Measurements from ENCODE around the gene CERS3.
"Not testable (repeated sequence)": the region's sequence is repeated elsewhere in the genome, so short reads cannot be mapped to it uniquely, and the experiment has no call there.

CERS3 gene

GRCh38 chr15:100472736-100473135, 56.0 kb downstream of the CERS3 start:
- Mint-ChIP-seq H3K4me1 (ENCODE audit: low read depth) (no peaks in the 10 kb centered on the region), H3K9me3 (peaks cover 9% of the 10 kb centered on the region), H3K27ac (no peak overlapping the region), H3K27me3 (peaks cover 12% of the 10 kb centered on the region), H3K36me3 (ENCODE audit: low read depth) (no peaks in the 10 kb centered on the region), H3K4me3 (no peak overlapping the region)
- intact Hi-C loops (cut with micrococcal nuclease) = no loop called here

DNA sequence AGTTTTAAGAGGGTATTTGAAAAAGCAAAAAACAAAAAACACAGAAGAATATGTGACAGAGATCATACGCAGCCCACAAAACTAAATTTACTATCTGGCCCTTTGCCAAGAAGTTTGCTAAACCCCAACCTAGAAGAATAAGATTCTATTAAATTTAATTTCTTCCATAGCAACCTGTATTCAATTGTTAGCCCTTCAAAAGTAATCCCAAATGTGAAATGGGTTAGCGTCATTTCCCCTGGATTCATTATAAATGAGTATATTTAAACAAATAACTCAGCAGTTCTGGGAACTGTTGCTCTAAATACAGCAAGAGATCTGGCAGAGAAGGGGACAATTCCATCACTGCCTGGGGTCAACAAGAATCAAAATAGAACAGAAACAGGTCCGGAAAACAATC, 56.8 kb downstream of the CERS3 start:
- Mint-ChIP-seq H3K4me1 (ENCODE audit: low read depth) (no peaks in the 10 kb centered on the region), H3K27me3 (peaks cover 12% of the 10 kb centered on the region), H3K27ac (no peak overlapping the region), H3K4me3 (no peak overlapping the region), H3K9me3 (peaks cover 1% of the 10 kb centered on the region), H3K36me3 (ENCODE audit: low read depth) (no peaks in the 10 kb centered on the region)
- intact Hi-C loops (cut with micrococcal nuclease) = no loop called here

- intact Hi-C loops (cut with micrococcal nuclease) = no loop called here
- no peak overlapping the region for H3K4me3 Mint-ChIP-seq
- H3K36me3 Mint-ChIP-seq (ENCODE audit: low read depth) = no peaks in the 10 kb centered on the region
- H3K9me3 Mint-ChIP-seq = no peaks in the 10 kb centered on the region
- no peak overlapping the region for H3K27ac Mint-ChIP-seq
- peaks cover 9% of the 10 kb centered on the region for H3K27me3 Mint-ChIP-seq
- peaks cover 5% of the 10 kb centered on the region for H3K4me1 Mint-ChIP-seq (ENCODE audit: low read depth)
Measured at GRCh38 chr15:100468285-100468684, 60.5 kb downstream of the CERS3 start.

DNA sequence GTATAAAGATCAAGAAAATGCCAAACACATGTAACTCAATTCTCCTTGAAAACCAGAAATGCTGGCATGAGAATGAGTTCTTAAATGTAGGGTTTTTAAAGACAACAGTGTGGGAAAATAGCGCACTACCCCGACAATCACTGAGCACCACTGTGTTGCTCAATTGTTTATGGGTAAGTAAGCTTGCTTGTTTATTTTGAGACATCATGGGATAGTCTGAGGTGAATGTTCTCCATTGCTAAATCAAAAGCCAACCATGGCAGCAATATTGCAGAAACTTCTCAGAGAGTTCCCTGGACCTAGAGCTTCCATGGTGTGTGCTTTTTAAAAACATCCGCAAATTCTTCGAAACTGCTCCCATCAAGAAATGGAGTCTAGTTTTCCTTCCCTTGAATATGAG, 62.7 kb downstream of the CERS3 start:
- no peaks in the 10 kb centered on the region for H3K36me3 Mint-ChIP-seq (ENCODE audit: low read depth)
- H3K4me3 Mint-ChIP-seq = no peak overlapping the region
- H3K4me1 Mint-ChIP-seq (ENCODE audit: low read depth) = peaks cover 5% of the 10 kb centered on the region
- H3K9me3 Mint-ChIP-seq = peaks cover 1% of the 10 kb centered on the region
- H3K27me3 Mint-ChIP-seq = peaks cover 8% of the 10 kb centered on the region
- H3K27ac Mint-ChIP-seq = no peak overlapping the region
- intact Hi-C loops (cut with micrococcal nuclease) = no loop called here

- no peak overlapping the region for H3K27ac Mint-ChIP-seq
- H3K27me3 Mint-ChIP-seq = peaks cover under 1% of the 10 kb centered on the region
- H3K4me3 Mint-ChIP-seq = no peak overlapping the region
- H3K36me3 Mint-ChIP-seq (ENCODE audit: low read depth) = no peaks in the 10 kb centered on the region
- H3K4me1 Mint-ChIP-seq (ENCODE audit: low read depth) = peaks cover 5% of the 10 kb centered on the region
- peaks cover 12% of the 10 kb centered on the region for H3K9me3 Mint-ChIP-seq
- intact Hi-C loops (cut with micrococcal nuclease) = no loop called here
Measured at GRCh38 chr15:100464888-100465287, 63.9 kb downstream of the CERS3 start.

GRCh38 chr15:100464256-100464655, 64.5 kb downstream of the CERS3 start:
- H3K9me3 Mint-ChIP-seq = peaks cover 12% of the 10 kb centered on the region
- no peak overlapping the region for H3K27ac Mint-ChIP-seq
- intact Hi-C loops (cut with micrococcal nuclease) = no loop called here
- H3K36me3 Mint-ChIP-seq (ENCODE audit: low read depth) = no peaks in the 10 kb centered on the region
- no peaks in the 10 kb centered on the region for H3K27me3 Mint-ChIP-seq
- peaks cover 5% of the 10 kb centered on the region for H3K4me1 Mint-ChIP-seq (ENCODE audit: low read depth)
- H3K4me3 Mint-ChIP-seq = no peak overlapping the region

DNA sequence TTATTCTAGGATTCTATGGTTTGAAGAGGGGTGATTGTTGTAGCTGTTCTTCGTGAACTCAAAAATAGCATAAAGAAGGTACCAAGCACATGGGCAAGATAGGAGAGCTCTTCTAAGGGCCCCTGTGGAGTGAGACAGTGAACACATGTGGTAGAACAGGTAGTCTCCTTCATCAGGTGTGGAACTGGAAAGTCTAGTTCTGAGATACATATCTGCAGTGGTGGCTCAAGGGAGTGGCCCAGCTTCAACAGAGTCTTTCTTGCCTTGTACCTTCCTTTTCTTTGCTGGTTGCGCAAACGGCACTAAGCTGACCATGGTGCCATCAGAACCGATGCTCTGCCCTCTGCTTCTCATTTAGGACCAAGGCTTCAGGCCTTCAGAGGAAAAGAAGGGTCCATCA, 65.2 kb downstream of the CERS3 start:
- Mint-ChIP-seq H3K36me3 (ENCODE audit: low read depth) (no peaks in the 10 kb centered on the region), H3K4me1 (ENCODE audit: low read depth) (peaks cover 5% of the 10 kb centered on the region), H3K27ac (no peak overlapping the region), H3K9me3 (peaks cover 12% of the 10 kb centered on the region), H3K27me3 (no peaks in the 10 kb centered on the region), H3K4me3 (no peak overlapping the region)
- intact Hi-C loops (cut with micrococcal nuclease) = no loop called here

DNA sequence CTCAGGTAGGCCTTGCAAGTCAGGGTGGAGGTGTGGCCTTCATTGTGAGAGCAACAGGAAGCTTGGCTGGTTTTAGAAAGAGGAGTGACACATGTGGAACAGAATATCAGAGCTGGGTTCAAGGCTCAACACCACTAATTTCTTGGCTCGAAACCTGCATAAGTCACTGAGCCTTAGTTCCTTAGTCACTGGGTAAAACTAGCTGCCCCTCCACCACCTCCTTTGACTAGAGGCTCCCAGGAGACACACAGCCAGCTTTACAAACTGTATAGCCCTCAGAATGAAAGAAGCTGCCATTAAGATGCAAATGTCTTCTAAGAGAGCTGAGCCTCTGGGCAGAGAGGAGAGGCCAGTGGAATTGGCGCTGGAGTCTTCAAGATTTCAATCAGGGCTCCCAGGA, 67.7 kb downstream of the CERS3 start:
- intact Hi-C loops (cut with micrococcal nuclease) = no loop called here
- Mint-ChIP-seq H3K27ac (no peak overlapping the region), H3K36me3 (ENCODE audit: low read depth) (no peaks in the 10 kb centered on the region), H3K9me3 (peaks cover 20% of the 10 kb centered on the region), H3K4me1 (ENCODE audit: low read depth) (peaks cover 5% of the 10 kb centered on the region), H3K4me3 (no peak overlapping the region), H3K27me3 (no peaks in the 10 kb centered on the region)

DNA sequence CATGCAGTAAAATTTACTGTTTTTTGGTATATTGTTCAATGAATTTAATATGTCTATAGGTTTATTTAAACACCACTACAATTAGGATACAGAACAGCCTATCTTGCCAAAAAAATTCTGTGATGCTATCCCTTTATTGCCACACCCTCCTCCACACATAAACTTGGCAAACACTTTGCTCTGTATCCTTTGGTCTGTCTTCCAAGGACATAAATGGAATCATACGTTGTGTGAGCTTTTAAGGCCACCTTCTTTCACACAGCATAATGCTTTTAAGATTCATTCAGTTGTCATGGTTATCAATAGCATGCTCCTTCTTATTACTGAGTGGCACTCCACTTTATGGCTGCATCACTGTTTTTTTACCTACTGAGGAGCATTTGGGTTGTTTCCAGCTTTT, 71.5 kb downstream of the CERS3 start:
- peaks cover under 1% of the 10 kb centered on the region for H3K27me3 Mint-ChIP-seq
- peaks cover 20% of the 10 kb centered on the region for H3K9me3 Mint-ChIP-seq
- no peak overlapping the region for H3K4me3 Mint-ChIP-seq
- H3K4me1 Mint-ChIP-seq (ENCODE audit: low read depth) = no peaks in the 10 kb centered on the region
- no peak overlapping the region for H3K27ac Mint-ChIP-seq
- intact Hi-C loops (cut with micrococcal nuclease) = no loop called here
- H3K36me3 Mint-ChIP-seq (ENCODE audit: low read depth) = no peaks in the 10 kb centered on the region

DNA sequence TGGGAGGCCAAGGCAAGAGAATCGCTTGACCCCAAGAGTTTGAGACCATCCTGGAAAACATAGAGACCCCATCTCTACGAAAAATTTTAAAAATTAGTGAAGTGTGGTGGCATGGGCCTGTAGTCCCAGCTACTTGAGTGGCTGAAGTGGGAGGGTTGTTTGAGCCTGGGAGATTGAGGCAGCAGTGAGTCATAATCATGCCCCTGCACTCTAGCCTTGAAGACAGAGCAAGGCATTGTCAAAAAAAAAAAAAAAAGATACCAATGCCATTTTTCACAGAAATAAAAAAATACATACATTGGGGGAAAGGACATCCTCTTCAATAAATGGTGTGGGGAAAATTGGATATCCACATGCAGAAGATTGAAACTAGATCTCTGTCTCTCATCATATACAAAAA, 74.6 kb downstream of the CERS3 start:
- no peak overlapping the region for H3K27ac Mint-ChIP-seq
- H3K4me1 Mint-ChIP-seq (ENCODE audit: low read depth) = no peaks in the 10 kb centered on the region
- intact Hi-C loops (cut with micrococcal nuclease) = no loop called here
- H3K9me3 Mint-ChIP-seq = peaks cover 32% of the 10 kb centered on the region
- H3K4me3 Mint-ChIP-seq = no peak overlapping the region
- H3K27me3 Mint-ChIP-seq = peaks cover 5% of the 10 kb centered on the region
- H3K36me3 Mint-ChIP-seq (ENCODE audit: low read depth) = no peaks in the 10 kb centered on the region

GRCh38 chr15:100448481-100448880, 80.3 kb downstream of the CERS3 start:
- Mint-ChIP-seq H3K27ac (no peak overlapping the region), H3K36me3 (ENCODE audit: low read depth) (no peaks in the 10 kb centered on the region), H3K27me3 (peaks cover 8% of the 10 kb centered on the region), H3K4me3 (no peak overlapping the region), H3K4me1 (ENCODE audit: low read depth) (no peaks in the 10 kb centered on the region), H3K9me3 (peaks cover 29% of the 10 kb centered on the region)
- intact Hi-C loops (cut with micrococcal nuclease) = no loop called here

GRCh38 chr15:100441063-100441462, 87.7 kb downstream of the CERS3 start:
- H3K27me3 Mint-ChIP-seq; H3K4me1 Mint-ChIP-seq (ENCODE audit: low read depth); H3K4me3 Mint-ChIP-seq; H3K27ac Mint-ChIP-seq; H3K36me3 Mint-ChIP-seq (ENCODE audit: low read depth); intact Hi-C loops (cut with micrococcal nuclease); H3K9me3 Mint-ChIP-seq: not testable (repeated sequence)

- peaks cover 5% of the 10 kb centered on the region for H3K4me1 Mint-ChIP-seq (ENCODE audit: low read depth)
- intact Hi-C loops (cut with micrococcal nuclease) = no loop called here
- peaks cover 9% of the 10 kb centered on the region for H3K27me3 Mint-ChIP-seq
- no peak overlapping the region for H3K27ac Mint-ChIP-seq
- no peak overlapping the region for H3K4me3 Mint-ChIP-seq
- H3K36me3 Mint-ChIP-seq (ENCODE audit: low read depth) = no peaks in the 10 kb centered on the region
- H3K9me3 Mint-ChIP-seq = no peaks in the 10 kb centered on the region
Measured at GRCh38 chr15:100439514-100439913, 89.2 kb downstream of the CERS3 start.

DNA sequence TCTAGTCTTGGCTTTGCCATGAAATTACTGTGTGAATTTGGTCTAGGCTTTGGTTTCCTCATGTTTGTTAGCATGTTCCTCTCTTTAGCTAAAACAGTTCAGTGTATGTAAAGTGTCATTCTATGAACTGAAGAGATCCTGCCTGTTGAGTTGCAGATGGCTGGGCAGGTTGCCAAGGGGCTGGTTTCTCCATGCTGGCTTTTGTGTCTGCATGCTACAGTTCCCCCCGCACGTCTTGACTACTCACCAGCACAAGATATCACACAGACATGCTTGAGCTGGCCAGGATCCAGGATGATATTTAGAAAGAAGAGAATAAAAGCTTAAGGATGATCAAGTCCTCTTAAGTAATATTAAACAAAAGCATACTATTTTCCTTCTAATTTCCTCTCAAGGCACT, 90.2 kb downstream of the CERS3 start:
- Mint-ChIP-seq H3K27ac (no peak overlapping the region), H3K27me3 (peaks cover 8% of the 10 kb centered on the region), H3K9me3 (no peaks in the 10 kb centered on the region), H3K4me3 (no peak overlapping the region), H3K4me1 (ENCODE audit: low read depth) (peaks cover 5% of the 10 kb centered on the region), H3K36me3 (ENCODE audit: low read depth) (no peaks in the 10 kb centered on the region)
- intact Hi-C loops (cut with micrococcal nuclease) = no loop called here

DNA sequence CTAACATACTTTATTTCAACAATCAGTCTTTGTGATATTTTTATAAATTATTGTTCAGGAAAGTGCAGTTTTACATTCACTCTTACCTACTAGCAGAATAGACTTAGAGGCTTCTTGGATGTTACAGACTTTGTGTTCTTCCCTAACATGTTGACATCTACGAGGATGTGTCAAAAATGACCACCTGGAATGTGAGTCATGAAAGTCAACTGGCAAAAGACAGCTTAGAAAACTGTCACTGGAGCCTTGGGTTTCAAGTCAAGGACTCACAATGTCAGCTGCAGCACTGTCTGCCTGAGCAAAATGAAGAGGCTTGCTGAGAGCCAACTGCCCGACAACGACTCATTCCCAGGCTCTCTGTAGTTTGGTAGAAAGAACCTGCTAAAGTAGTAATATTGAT, 91.5 kb downstream of the CERS3 start:
- Mint-ChIP-seq H3K4me3 (no peak overlapping the region), H3K27me3 (peaks cover 8% of the 10 kb centered on the region), H3K27ac (no peak overlapping the region), H3K4me1 (ENCODE audit: low read depth) (peaks cover 5% of the 10 kb centered on the region), H3K36me3 (ENCODE audit: low read depth) (no peaks in the 10 kb centered on the region), H3K9me3 (no peaks in the 10 kb centered on the region)
- intact Hi-C loops (cut with micrococcal nuclease) = no loop called here

Data from dendritic cell treated with granulocyte-macrophage colony-stimulating factor and Interleukin-4, amounts not matched to agents 40 ng/mL and 50 ng/mL, for 4 days (primary cell).